ENCODE measurements around the gene TOR1AIP1.

TOR1AIP1 gene

GRCh38 chr1:179889589-179889988 is 7.5 kb downstream of the TOR1AIP1 start:
- Histone ChIP-seq H3K4me3 (ENCODE audit: low read depth, low read length) (no peak overlapping the region), H3K9me3 (ENCODE audit: control insufficient read depth, insufficient read depth, low read depth, low read length) (no peaks in the 10 kb centered on the region), H3K36me3 (ENCODE audit: control insufficient read depth in 2 of 2, insufficient read depth in 1 of 2, low read length in 2 of 2) (peaks cover 27 to 68% of the 10 kb centered on the region in 2 experiments), H3K4me1 (ENCODE audit: control insufficient read depth, insufficient read depth, low read length) (no peaks in the 10 kb centered on the region), H3K27ac (ENCODE audit: extremely low read depth, low read depth, low read length) (no peak overlapping the region)
- TF ChIP-seq ZBTB26 (tag by site-specific recombination; optimal IDR thresholded peaks at IDR 0.05) (no peak), SETDB1 (IDR thresholded peaks at IDR 0.05; ENCODE audit: insufficient read length, low read length) (no peak)
- POLR2A ChIA-PET, result no interaction called here
- CTCF ChIA-PET, result no interaction called here

- H3K36me3 ChIP-seq (ENCODE audit: control insufficient read depth in 2 of 2, insufficient read depth in 1 of 2, low read length in 2 of 2), result peaks cover 28 to 37% of the 10 kb centered on the region in 2 experiments
- no peak overlapping the region for H3K4me3 ChIP-seq (ENCODE audit: low read depth, low read length)
- H3K27ac ChIP-seq (ENCODE audit: extremely low read depth, low read depth, low read length), result no peak overlapping the region
- ChIA-PET POLR2A (no interaction called here), CTCF (interaction anchor here (0.7 to 2.6 kb wide), 4 partner anchors 11 to 96 kb away, joined by 3 to 9 read pairs (median 4); no protein-coding TSS in a partner anchor)
- no peaks in the 10 kb centered on the region for H3K9me3 ChIP-seq (ENCODE audit: control insufficient read depth, insufficient read depth, low read depth, low read length)
- H3K4me1 ChIP-seq (ENCODE audit: control insufficient read depth, insufficient read depth, low read length), result no peaks in the 10 kb centered on the region
- no peak for TF ChIP-seq ZNF548 (tag by site-specific recombination; IDR thresholded peaks at IDR 0.05)
- TF ChIP-seq ZNF664 (tag by site-specific recombination; IDR thresholded peaks at IDR 0.05), result no peak
- TF ChIP-seq INSM2 (tag by site-specific recombination; IDR thresholded peaks at IDR 0.05), result no peak
These were observed 28.8 kb downstream of the TOR1AIP1 start for GRCh38 chr1:179910934-179911333.

- Histone ChIP-seq H3K36me3 (ENCODE audit: control insufficient read depth in 2 of 2, insufficient read depth in 1 of 2, low read length in 2 of 2) (peaks cover 28 to 38% of the 10 kb centered on the region in 2 experiments), H3K9me3 (ENCODE audit: control insufficient read depth, insufficient read depth, low read depth, low read length) (no peaks in the 10 kb centered on the region), H3K4me1 (ENCODE audit: control insufficient read depth, insufficient read depth, low read length) (no peaks in the 10 kb centered on the region), H3K4me3 (ENCODE audit: low read depth, low read length) (no peak overlapping the region), H3K27ac (ENCODE audit: extremely low read depth, low read depth, low read length) (no peak overlapping the region)
- ChIA-PET CTCF (interaction anchor here (0.6 to 2.6 kb wide), 5 partner anchors 11 to 97 kb away, joined by 3 to 9 read pairs (median 4); no protein-coding TSS in a partner anchor), POLR2A (no interaction called here)
- no peak for TF ChIP-seq ZNF664 (tag by site-specific recombination; IDR thresholded peaks at IDR 0.05)
- peak; percentile 93 for TF ChIP-seq ZNF362 (tag by site-specific recombination; IDR thresholded peaks at IDR 0.05)
- TF ChIP-seq ZNF341 (tag by site-specific recombination; IDR thresholded peaks at IDR 0.05; ENCODE audit: low read depth), result no peak
- no peak for TF ChIP-seq ZNF785 (tag by site-specific recombination; IDR thresholded peaks at IDR 0.05)
- TF ChIP-seq PBX3 (CRISPR knock-in tag; IDR thresholded peaks at IDR 0.05), result no peak
- TF ChIP-seq ZNF214 (tag by site-specific recombination; IDR thresholded peaks at IDR 0.05; ENCODE audit: borderline replicate concordance), result no peak
These were observed 29.7 kb downstream of the TOR1AIP1 start for GRCh38 chr1:179911812-179912211.

GRCh38 chr1:179917601-179918429 is 35.7 kb downstream of the TOR1AIP1 start:
- ChIA-PET POLR2A (interaction anchor here (0.9 to 1.2 kb wide), 2 partner anchors 13 to 35 kb away, joined by 3 read pairs; no protein-coding TSS in a partner anchor), CTCF (interaction anchor here (0.8 to 0.9 kb wide), 3 partner anchors 9 to 263 kb away, joined by 3 to 4 read pairs (median 3); no protein-coding TSS in a partner anchor)

More at GRCh38 chr1:179917601-179918429, 35.7 kb downstream of the TOR1AIP1 start:
- H3K4me1 ChIP-seq (ENCODE audit: control insufficient read depth, insufficient read depth, low read length), result peaks cover 12% of the 10 kb centered on the region
- no peak overlapping the region for H3K27ac ChIP-seq (ENCODE audit: extremely low read depth, low read depth, low read length)
- TF ChIP-seq ZNF560 (tag by site-specific recombination; IDR thresholded peaks at IDR 0.05; ENCODE audit: borderline replicate concordance), result no peak
- TF ChIP-seq ZNF677 (tag by site-specific recombination; IDR thresholded peaks at IDR 0.05), result no peak
- no peak for TF ChIP-seq OSR2 (tag by site-specific recombination; IDR thresholded peaks at IDR 0.05)
- TF ChIP-seq ZNF404 (tag by site-specific recombination; IDR thresholded peaks at IDR 0.05), result no peak
- no peak for TF ChIP-seq KLF1 (tag by site-specific recombination; IDR thresholded peaks at IDR 0.05)
- TF ChIP-seq ZNF266 (tag by site-specific recombination; IDR thresholded peaks at IDR 0.05; ENCODE audit: low read depth), result no peak
- no peak for TF ChIP-seq ZNF558 (tag by site-specific recombination; IDR thresholded peaks at IDR 0.05)
- H3K4me3 ChIP-seq (ENCODE audit: low read depth, low read length), result no peak overlapping the region
- peaks cover 13 to 46% of the 10 kb centered on the region in 2 experiments for H3K36me3 ChIP-seq (ENCODE audit: control insufficient read depth in 2 of 2, insufficient read depth in 1 of 2, low read length in 2 of 2)
- H3K9me3 ChIP-seq (ENCODE audit: control insufficient read depth, insufficient read depth, low read depth, low read length), result no peaks in the 10 kb centered on the region

Data from HEK293 (cell line).